DND-41 (cell line): Measurements from ENCODE around the gene GNA14.

Experiments
- ATAC-seq: fragments of 200-7000 bp; cut with Tn5 transposase; 3 replicates; pipeline ENCODE4 v1.9.1; 2021; ENCODE audit warnings: low read depth; ENCODE audit not compliant: insufficient read depth
- DNase-seq: peaks from one replicate; pipeline ENCODE4 v3.0.0-alpha.2; 2020
- H2AFZ ChIP-seq: 2 replicates; pipeline ENCODE4 v1.6.0; 2012; ENCODE audit warnings: low read depth, low read length
- H3K27ac ChIP-seq: 2 replicates; pipeline ENCODE4 v1.5.1; 2012; ENCODE audit warnings: low read length, inconsistent platforms
- H3K27me3 ChIP-seq: fragments of 200-600 bp; sonication (generic); 2 replicates; pipeline ENCODE4 v1.6.0; 2012; ENCODE audit warnings: low read length, mild to moderate bottlenecking, inconsistent platforms; ENCODE audit not compliant: insufficient read depth, poor library complexity
- H3K36me3 ChIP-seq: 2 replicates; pipeline ENCODE4 v1.5.1; 2012; ENCODE audit warnings: low read length, inconsistent platforms; ENCODE audit not compliant: insufficient read depth
- H3K4me1 ChIP-seq: 2 replicates; pipeline ENCODE4 v1.5.1; 2012; ENCODE audit warnings: mild to moderate bottlenecking, low read length; ENCODE audit not compliant: insufficient read depth
- H3K4me2 ChIP-seq: 2 replicates; pipeline ENCODE4 v1.6.0; 2012; ENCODE audit warnings: mild to moderate bottlenecking, moderate library complexity, low read length, inconsistent platforms; ENCODE audit not compliant: insufficient read depth
- H3K4me3 ChIP-seq, 2 experiments: fragments of 200-600 bp in 1 of 2; shearing (Covaris generic) in 1 of 2; 2 replicates each; pipeline ENCODE4 v1.5.1; 2012 to 2016; ENCODE audit warnings: inconsistent platforms in 2 of 2, low read length in 2 of 2, mild to moderate bottlenecking in 2 of 2, low read depth in 1 of 2, moderate library complexity in 1 of 2
- H3K79me2 ChIP-seq: 2 replicates; pipeline ENCODE4 v1.6.0; 2012; ENCODE audit warnings: low read length, inconsistent platforms; ENCODE audit not compliant: insufficient read depth
- H3K9ac ChIP-seq: 2 replicates; pipeline ENCODE4 v1.6.0; 2012; ENCODE audit warnings: low read depth, mild to moderate bottlenecking, inconsistent platforms, low read length, moderate library complexity
- H3K9me3 ChIP-seq: 2 replicates; pipeline ENCODE4 v1.5.1; 2012; ENCODE audit warnings: low read length, moderate library complexity, mild to moderate bottlenecking, inconsistent platforms; ENCODE audit not compliant: insufficient read depth, severe bottlenecking
- H4K20me1 ChIP-seq: 2 replicates; pipeline ENCODE4 v1.6.0; 2012; ENCODE audit warnings: low read length; ENCODE audit not compliant: insufficient read depth
- CTCF ChIP-seq: IDR thresholded peaks from 2 replicates; pipeline ENCODE4 v1.5.1; 2012; ENCODE audit warnings: borderline replicate concordance, low read length, moderate library complexity, mild to moderate bottlenecking; ENCODE audit not compliant: poor library complexity, severe bottlenecking; ENCODE audit errors: extremely low read depth
- EZH2 ChIP-seq: IDR thresholded peaks from 3 replicates; pipeline ENCODE4 v1.6.1; 2012; ENCODE audit warnings: borderline replicate concordance, low read depth, mild to moderate bottlenecking, moderate library complexity, low read length, inconsistent platforms; ENCODE audit not compliant: severe bottlenecking

GNA14 gene

GRCh38 chr9:77649109-77649812 lies 1.1 kb upstream of the GNA14 start:
- Histone ChIP-seq H3K27ac (no peak overlapping the region), H3K4me1 (no peaks in the 10 kb centered on the region), H4K20me1 (no peaks in the 10 kb centered on the region), H3K4me3 (no peak overlapping the region), H2AFZ (no peak overlapping the region), H3K27me3 (no peaks in the 10 kb centered on the region), H3K9me3 (no peaks in the 10 kb centered on the region), H3K9ac (no peak overlapping the region), H3K79me2 (no peaks in the 10 kb centered on the region), H3K4me2 (no peak overlapping the region), H3K36me3 (no peaks in the 10 kb centered on the region)
- no peak for TF ChIP-seq EZH2
- TF ChIP-seq CTCF, result no peak
- no peak for ATAC-seq
- DNase-seq, result no peak

- no peak overlapping the region for H3K27ac ChIP-seq
- no peaks in the 10 kb centered on the region for H3K27me3 ChIP-seq
- no peak overlapping the region for H3K9ac ChIP-seq
- H2AFZ ChIP-seq, result no peak overlapping the region
- no peaks in the 10 kb centered on the region for H3K4me1 ChIP-seq
- TF ChIP-seq EZH2 (no peak), CTCF (no peak)
- DNase-seq (no peak), ATAC-seq (no peak)
- H4K20me1 ChIP-seq, result no peaks in the 10 kb centered on the region
- no peaks in the 10 kb centered on the region for H3K9me3 ChIP-seq
- H3K4me3 ChIP-seq, result no peak overlapping the region
- H3K79me2 ChIP-seq, result no peaks in the 10 kb centered on the region
- no peaks in the 10 kb centered on the region for H3K36me3 ChIP-seq
- H3K4me2 ChIP-seq, result no peak overlapping the region
Measured at GRCh38 chr9:77647267-77648233, 572 bp downstream of the GNA14 start.

GRCh38 chr9:77643871-77644270 lies 4.3 kb downstream of the GNA14 start:
- Histone ChIP-seq H3K9me3 (no peaks in the 10 kb centered on the region), H3K4me2 (no peak overlapping the region), H3K27ac (no peak overlapping the region), H3K27me3 (no peaks in the 10 kb centered on the region), H3K79me2 (no peaks in the 10 kb centered on the region), H3K4me3 (no peak overlapping the region), H3K36me3 (no peaks in the 10 kb centered on the region), H4K20me1 (no peaks in the 10 kb centered on the region), H3K9ac (no peak overlapping the region), H3K4me1 (no peaks in the 10 kb centered on the region), H2AFZ (no peak overlapping the region)
- DNase-seq (no peak), ATAC-seq (no peak)
- no peak for TF ChIP-seq CTCF
- TF ChIP-seq EZH2, result no peak
